ENCODE data around the gene ABHD12B.
A peak's percentile ranks its signal among the peaks of the same experiment; 100 is the strongest.

- TF ChIP-seq GATA2 (IDR thresholded peaks at IDR 0.05; ENCODE audit: low read depth, low read length): peak; percentile 16; the same call in 1 of the 2 replicates
- peak; percentile 49 for TF ChIP-seq GATA3 (IDR thresholded peaks at IDR 0.05; ENCODE audit: low read depth, low read length)
Observed at GRCh38 chr14:50887476-50887875, 15.6 kb downstream of the ABHD12B start.
